ENCODE results near the gene CEACAM21.
"Not testable (repeated sequence)": the region's sequence is repeated elsewhere in the genome, so short reads cannot be mapped to it uniquely, and the experiment has no call there.

GRCh38 chr19:41582577-41583182, 6.7 kb downstream of the CEACAM21 start:
- TF ChIP-seq ZNF544 (tag by site-specific recombination; IDR thresholded peaks at IDR 0.05); ZNF449 (tag by site-specific recombination; IDR thresholded peaks at IDR 0.05); ZBTB10 (tag by site-specific recombination; IDR thresholded peaks at IDR 0.05); CTCF (tag by site-specific recombination; IDR thresholded peaks at IDR 0.05); MEIS1 (CRISPR knock-in tag; IDR thresholded peaks at IDR 0.05; ENCODE audit: borderline replicate concordance): not testable (repeated sequence)

Measured in HEK293 (cell line).